NCI-H146 treated with DMSO at 0.1 percent for 48 hours (cell line): ENCODE data around the gene MGAT5.
A peak's percentile ranks its signal among the peaks of the same experiment; 100 is the strongest.

Experiments used
- DNase-seq: peaks from one replicate; lab custom pipeline; 2025; ENCODE audit not compliant: unreplicated experiment; lab: John Stamatoyannopoulos, UW

Gene MGAT5

DNA sequence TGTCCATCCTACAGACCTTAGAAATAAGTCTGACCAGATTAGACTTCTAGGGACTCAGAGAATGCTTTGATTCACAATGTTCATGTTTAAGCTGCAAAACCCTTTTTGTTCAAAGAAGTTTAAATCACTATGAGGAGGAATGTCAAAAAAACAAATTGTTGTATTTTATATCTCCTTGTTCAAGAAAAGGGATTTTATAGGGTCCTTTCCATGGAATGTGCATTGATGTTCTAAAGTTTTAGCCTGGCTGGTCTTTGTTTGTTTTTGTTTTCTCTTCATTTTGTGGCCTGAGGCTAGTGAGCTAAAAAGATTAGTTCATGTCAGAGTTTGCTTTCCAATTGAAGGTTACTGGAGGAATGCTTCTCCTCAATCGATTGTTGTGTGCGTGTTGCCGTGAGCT, 77.2 kb downstream of the MGAT5 start:
- DNase-seq = no peak

DNA sequence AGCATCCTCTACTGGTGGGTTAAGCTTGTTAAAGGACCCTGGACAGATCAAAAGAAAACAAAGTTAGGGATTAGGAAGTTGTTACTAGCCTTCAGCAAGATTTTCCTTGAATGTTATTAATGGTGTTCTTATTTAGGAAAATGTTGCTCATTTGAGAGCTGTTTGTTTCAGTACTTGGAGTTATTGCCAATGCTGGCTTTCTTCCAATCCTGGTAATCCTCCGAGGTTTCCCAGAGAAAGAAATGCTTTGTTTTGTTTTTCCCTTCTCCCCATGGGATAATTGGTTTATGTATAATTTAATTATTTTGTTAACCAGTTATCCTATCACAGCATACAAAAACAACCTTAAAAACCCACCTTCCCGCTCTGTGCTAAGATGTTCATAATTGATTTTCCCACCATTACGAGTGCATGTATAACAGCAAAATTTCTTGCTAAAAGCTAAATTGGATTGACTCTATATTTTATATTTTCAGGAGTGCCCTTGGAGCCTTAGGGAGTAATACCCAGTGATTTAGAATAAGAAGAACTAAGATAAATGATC, 79.8 kb downstream of the MGAT5 start:
- no peak for DNase-seq

DNA sequence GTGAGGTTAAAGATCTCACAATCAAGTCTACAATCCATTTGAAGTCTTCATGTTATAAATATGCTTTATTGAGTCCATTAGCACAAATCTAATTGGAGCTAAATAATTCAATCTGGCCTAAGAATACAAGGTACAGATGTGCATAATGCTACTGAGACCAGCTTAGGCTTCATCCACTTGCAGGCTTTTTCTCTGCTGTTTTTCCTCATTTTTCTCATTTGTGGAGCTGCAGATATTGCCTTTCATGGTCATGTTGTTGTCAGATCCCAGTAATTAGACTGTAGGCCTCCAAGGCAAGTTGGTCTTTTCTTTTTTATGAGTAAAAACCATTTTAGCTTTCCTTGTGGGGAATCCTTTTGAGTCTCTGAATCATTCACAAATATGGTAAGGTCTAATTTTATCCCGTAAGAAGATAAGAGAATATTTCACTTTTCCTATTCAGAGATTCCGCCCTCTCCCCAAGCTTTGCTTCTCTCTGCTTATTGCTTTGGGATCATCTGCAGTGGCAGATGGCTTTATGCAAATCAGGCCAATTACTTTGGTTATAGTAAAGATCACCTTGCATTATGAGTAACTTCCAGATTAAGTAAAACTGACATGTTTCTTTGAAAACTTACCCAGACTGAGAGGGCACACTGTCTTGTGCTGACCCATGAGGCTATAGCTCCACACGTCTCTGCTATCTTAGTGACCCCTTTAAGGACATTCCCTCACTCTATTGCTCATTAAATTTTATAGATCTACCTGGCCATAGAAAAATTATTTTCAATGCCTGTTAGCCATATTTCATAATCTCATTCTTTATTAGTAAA, 80.9 kb downstream of the MGAT5 start:
- DNase-seq = no peak

DNA sequence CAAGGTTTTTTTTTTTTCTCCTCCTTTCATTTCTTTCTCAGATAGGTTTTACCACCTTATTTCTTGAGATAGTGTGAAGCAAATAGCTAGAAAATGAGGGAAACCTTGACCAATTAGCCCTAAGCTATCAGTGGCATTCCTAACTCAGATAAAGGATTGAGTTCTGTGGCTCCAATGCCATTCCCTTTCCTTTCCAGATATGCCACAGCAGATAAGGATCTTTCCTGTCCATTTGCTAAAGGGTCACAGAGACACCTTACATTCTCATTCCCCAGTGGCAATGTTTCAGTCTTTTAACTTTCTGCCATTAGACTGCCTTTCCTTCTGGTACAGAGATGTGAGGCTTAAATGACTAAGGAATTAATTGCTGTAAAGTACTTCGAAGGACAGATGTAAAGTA, 81.7 kb downstream of the MGAT5 start:
- no peak for DNase-seq

DNA sequence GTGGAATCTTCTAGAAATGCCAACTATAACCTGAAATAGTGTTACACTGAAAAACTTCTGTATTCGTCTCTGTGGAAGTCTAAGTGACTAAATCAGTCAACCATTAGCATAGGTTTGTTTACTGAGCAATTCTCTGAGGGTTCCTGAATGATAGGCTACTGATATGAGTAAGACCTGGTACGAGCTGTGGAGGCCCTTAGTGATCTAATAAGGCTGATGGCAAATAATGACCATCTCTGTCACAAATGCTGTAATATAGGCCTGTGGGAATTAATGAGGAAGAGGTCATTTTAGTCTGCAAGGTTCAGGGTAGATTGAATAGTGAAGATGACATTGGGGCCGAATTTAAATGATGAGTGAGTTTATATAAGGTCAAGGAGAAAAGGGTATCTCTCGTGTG, 82.5 kb downstream of the MGAT5 start:
- DNase-seq = no peak

DNA sequence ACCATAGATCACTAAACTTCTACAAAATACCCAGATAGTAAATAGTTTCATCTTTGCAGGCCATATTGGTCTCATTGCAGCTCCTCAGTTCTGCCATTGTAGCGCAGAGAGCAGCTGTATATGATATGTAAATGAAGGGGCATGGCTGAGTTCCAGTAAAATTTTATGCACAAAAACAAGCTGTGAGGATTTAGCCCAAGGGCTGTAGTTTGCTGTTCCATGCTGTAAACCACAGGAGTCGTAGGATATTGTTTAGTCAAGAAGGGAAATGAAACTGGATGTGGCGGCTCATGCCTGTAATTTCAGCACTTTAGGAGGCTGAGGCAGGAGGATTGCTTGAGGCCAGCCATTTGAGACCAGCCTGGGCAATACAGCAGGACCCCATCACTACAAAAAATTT, 83.0 kb downstream of the MGAT5 start:
- no peak for DNase-seq

DNA sequence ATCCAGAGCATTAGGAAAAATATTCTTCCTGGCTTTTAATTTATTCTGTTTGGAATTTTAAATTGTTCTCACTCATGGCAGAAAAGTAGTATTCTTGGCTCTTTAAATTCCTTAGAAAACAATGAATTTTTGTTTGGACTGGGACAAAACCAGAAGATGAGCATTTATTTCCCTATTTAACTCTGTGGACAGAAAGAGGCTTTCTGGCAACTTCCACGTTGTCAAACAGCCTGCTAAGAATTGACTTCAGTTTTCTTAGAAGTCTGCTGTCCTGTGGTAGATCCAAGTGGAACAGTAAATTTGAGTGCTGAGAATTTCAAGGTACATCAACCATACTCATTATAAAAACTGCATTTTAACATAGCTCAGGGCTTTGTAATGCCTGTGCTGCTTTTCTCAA, 83.8 kb downstream of the MGAT5 start:
- no peak for DNase-seq

DNA sequence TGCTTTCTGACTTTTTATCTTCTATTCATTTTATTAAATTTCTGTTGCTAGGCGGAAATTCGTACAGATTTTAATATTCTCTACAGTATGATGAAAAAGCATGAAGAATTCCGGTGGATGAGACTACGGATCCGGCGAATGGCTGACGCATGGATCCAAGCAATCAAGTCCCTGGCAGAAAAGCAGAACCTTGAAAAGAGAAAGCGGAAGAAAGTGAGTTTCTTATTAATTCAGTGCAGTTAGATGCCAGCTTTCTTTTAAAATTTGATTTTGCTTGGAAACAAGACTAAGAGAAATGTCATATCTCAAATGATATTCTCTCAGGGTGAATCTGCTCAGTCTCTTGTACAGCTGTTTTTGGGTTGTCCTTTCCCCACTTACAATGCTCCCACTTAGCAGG, 84.3 kb downstream of the MGAT5 start:
- no peak for DNase-seq

DNA sequence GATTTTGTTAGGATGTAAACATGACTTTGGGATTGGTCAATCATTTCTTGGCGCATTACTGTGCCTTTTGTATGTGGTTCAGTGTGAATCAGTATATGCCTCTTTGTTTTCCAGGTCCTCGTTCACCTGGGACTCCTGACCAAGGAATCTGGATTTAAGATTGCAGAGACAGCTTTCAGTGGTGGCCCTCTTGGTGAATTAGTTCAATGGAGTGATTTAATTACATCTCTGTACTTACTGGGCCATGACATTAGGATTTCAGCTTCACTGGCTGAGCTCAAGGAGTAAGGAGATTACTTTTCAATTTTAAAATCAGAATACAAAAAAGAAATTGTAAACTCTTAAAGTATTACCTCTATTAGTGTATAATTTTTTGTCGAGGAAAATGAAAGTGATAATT, 87.6 kb downstream of the MGAT5 start:
- no peak for DNase-seq

DNA sequence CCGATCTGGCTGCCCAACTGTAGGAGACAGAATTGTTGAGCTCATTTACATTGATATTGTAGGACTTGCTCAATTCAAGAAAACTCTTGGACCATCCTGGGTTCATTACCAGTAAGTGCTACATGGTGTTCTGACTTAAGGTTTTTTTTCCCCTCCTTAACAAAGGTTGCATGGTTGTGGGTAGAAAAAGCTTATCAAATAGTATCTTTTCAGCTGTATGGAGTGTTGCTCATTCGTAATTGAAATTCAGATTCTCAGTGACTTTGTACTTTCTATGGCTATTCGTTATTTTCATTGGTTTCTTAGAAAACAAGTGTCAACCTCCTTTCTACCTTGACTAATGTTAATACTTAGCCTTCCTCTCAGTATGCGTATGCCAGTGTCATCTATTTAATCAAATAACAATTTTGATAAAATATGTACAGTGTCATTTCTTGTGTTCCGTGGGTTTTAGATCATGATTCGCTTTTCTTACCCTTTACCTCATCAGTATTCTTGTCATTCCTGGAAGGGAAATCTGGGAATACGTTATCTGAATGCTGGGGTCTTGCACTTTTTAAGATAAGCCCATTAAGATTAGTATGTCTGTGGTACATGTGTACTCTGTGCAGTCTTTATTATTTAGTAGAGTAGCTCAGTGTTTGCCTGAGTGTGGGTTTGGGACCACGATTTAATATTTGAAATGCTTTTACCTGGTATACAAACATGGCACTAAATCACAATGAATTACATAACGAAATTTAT, 91.3 kb downstream of the MGAT5 start:
- no peak for DNase-seq

DNA sequence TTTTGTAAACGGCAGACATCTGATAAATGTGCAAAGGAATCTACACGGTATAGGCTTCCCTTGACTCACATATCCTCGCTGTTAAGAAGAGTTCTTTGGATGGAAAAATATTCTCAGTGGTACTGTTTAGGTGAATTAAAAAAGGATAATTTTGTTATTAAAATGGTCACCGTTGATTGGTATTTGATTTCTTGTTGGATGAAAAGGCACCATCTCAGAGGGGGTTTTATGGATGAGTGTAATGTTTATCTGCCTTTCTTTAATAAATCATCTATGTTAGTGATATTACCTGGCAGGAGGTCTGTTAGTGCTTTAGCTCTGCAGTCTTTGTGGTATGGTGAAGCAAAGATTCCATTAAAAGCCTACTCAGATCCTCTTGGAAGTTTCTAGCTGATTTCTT, 92.3 kb downstream of the MGAT5 start:
- no peak for DNase-seq

DNA sequence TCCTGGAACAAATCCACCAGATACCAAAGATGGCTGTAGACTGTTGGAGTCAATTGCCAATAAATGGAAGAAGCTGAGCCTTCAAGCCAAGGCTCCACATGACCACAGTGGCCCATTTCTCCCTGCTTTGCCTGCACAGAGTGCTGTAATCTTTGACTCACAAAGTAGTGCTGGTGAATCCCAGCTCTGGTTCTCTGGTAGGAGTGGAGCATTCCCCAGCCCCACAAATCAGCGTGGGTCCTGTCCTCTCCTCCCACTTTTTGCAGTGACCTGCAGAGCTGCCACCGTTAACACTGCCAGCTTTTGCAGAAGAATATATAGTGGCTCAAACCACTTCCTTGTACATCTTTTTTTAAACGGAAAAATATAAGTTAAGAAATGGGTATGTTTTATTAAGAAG, 93.9 kb downstream of the MGAT5 start:
- DNase-seq = no peak

DNA sequence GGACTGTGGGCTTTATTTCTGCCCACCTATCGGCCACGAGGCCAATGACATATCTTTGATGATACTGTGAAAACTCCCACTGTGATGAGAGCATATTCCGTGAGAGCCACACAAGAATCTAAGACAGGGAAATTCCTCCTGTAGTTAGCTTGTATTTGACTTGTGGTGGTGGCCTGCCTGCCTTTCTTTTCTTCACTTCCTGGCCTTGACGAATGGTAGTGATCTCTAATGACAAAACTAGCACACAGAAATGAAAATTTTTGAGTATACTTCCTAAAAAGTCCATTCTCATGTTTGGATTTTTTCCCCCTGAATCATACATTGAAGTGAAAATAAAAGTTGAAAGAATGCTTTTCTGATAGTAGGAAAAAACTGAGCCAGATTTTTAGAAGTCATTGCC, 94.4 kb downstream of the MGAT5 start:
- no peak for DNase-seq

DNA sequence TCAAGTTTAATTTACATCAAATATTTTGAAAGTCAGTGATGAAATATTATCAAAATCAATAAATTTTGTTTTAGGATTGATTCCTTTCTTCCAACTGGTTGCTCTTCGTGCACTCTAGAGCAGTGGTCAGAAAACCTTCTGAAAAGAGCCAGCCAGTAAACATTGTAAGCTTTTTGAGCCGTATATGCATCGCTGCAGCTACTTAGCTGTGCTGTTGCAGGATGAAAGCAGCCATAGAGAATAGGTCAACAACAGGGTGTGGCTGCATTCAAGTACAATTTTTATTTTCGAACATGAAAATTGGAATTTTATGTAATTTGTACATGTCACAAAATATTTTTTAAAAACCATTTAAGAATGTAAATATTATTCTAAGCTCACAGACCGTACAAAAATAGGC, 94.9 kb downstream of the MGAT5 start:
- DNase-seq = no peak

DNA sequence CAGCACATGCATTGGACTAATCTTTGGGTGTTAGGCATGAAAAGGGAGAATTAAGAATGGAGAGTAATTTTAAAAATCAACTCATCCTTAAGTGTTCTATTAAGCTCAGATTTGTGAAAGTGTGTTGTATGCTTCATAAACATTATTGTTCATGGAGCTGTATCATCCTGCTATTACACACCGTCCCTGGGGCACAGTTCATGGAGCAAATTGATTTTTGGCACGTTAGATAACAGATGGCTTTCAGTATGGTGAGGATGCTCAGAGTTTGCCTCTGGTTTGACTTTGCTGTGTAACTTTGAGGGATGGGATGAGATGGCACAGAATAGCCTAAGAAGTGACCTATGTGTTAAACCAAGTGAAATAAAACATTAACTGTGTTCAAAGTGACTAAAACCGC, 97.1 kb downstream of the MGAT5 start:
- no peak for DNase-seq

DNA sequence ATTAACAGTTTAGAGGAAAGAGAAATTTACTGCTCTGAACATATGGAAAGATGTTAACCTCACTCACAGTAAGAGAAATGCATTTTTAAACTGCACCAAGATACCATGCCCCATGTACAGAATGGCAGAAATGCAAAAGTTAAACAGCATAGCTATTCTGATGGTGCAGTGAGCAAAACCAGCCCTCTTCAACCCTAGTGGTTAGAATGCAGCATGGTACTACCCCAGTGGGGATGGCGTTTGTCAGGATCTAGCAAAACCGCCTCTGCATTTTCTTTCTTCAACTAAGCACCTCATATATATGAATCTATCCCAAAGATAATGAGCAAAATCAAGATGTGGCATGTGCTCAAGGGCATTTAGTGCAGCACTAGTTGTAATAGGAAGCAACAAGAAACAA, 98.0 kb downstream of the MGAT5 start:
- DNase-seq = no peak

DNA sequence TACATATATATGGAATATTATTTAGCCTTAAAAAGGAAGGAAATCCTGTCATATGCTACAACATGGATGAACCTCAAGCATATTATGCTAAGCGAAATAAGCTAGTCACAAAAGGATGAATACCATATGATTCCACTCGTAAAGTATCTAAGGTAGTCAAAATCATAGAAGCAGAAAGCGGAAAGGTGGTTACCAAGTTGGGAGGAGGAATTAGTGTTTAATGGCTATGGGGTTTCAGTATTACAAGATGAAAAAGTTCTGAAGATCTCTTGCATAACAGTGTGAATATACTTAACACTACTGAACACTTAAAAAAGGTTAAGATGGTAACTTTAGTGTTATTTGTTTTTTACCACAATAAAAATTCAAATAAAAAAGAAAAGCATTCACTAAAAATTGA, 99.0 kb downstream of the MGAT5 start:
- DNase-seq = no peak

DNA sequence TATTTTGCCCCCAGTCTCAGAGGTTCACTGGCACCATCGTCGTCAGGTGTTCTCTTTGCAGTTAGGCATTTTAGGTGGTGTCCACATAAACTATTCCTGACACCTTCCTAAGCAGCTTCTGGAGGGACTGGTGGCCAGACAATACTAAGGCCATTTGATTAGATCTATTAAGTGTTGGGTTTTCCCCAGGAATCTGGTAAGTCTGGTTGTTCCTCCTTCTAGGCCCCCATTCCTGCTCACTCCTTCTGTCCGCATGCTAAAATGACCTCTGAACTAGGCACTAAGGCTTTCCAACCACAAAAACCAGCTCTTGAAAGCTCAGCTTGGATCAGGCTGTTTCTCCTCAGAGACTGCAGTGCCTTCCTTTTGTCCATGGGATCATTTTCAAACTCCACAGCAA, 100.7 kb downstream of the MGAT5 start:
- no peak for DNase-seq

DNA sequence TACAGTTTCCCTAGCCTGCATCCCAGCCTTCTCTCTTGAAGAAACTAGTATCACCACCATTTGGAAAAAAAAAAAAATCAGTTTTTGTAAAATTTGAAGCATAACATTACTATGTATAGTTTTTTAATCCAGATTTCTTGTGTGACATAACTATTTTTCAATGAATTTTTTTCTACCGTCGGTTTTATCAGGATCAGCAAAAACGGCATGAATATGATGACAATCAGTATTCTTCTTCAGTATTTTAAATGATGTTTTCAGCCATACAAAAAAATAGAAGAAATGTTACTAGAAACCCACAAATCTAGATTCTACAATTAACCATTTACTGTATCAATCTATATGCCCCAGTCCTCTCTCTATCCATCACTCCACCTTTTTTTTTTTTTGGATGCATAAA, 103.9 kb downstream of the MGAT5 start:
- no peak for DNase-seq

DNA sequence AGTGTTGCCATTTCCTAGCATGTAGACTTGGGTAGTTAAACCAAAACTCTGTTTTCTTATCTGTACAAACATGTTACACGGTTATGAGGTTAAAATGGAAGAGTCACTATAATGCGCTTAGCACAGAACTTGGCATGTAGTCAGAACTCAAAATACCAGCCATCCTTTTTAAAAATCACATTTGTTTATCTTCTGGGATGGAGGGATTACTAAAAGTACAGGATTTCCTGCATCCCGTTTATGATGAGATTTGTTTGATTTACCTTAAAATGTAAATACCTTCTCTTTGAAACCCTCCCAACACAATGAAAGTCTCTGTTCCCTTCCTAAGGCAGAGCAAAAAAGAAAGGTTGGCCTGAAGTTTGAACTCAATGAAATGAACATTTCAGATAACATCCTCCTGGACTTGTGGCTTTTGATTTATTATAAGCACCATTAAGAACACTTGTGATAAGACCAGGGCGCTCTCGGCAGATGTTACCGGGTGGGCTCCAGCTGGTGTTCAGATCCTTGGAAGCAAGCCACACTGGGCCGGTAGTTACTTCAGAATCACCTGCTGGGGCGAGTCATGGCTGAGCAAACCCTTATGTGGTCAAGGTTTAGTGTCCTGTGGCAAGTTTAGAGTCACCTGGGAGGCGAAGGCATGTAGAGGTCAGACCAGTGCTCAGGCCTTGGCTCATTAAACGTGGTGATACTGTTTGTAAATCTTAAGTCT, 105.7 kb downstream of the MGAT5 start:
- peak; percentile 65 for DNase-seq

DNA sequence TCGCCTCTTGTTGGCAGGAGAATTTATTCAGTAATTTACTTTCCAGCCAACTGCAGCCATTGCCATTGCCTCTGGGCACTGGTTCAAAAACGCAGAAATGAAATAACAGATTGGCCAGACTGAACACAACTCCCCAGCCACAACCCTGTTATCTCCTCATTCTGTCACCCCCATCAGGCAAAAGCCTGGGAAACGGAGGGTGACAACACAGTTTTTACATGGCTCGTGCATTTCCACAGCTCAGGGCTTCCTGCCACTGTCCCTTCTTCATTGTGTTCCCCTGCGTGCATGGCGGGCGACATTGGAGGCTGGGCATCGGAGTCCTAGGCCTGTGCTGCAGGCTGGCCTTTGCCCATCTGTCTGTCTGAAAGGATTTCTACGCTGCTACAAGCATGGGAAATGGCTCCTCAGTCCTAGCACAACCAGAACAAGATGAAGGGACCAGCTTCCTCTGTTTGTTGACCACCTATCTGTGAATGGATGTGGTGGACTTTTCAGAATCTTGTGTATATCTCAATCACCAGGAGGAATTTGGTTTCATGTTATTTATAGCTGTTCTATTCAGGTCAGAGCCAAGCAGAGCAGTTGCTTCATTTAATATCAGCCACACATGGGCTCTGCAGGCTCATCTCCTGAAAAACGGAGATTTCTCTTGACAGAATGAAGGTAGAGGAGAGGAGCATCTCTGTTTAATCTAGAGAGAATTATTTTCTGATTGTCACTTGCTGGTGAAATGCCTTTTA, 107.0 kb downstream of the MGAT5 start:
- peak; percentile 50 for DNase-seq
